Neural cell (in vitro differentiated cells): ENCODE results near the gene VPREB3. TPM values are rescaled to one million over a fixed set of nuclear protein-coding genes. Genes with fewer than 3 reads are reported as not detected.
A peak's percentile ranks its signal among the peaks of the same experiment; 100 is the strongest.

Experiments used
- H2AFZ ChIP-seq: fragments of 200-600, 300-800 bp; sonication (generic), shearing (Covaris generic); 2 replicates; pipeline ENCODE4 v1.6.0; 2014; ENCODE audit warnings: low read depth, mild to moderate bottlenecking, antibody characterized with exemption, low read length, moderate library complexity
- H3F3A ChIP-seq: fragments of 200-600 bp; shearing (Covaris generic); 2 replicates; pipeline ENCODE4 v1.6.1; 2016; ENCODE audit warnings: mild to moderate bottlenecking, moderate library complexity, mixed read lengths, antibody characterized with exemption, low read length; ENCODE audit not compliant: insufficient read depth, poor library complexity, severe bottlenecking
- H3K27ac ChIP-seq: fragments of 200-600, 300-800 bp; sonication (generic), shearing (Covaris generic); 2 replicates; pipeline ENCODE4 v1.5.1; 2014; ENCODE audit warnings: mild to moderate bottlenecking, low read length, moderate library complexity
- H3K27me3 ChIP-seq: fragments of 300-800, 200-600 bp; sonication (generic), shearing (Covaris generic); 2 replicates; pipeline ENCODE4 v1.6.0; 2014; ENCODE audit warnings: mild to moderate bottlenecking, low read depth, low read length, moderate library complexity; ENCODE audit not compliant: insufficient read depth
- H3K36me3 ChIP-seq: fragments of 300-800, 200-600 bp; sonication (generic), shearing (Covaris generic); 2 replicates; pipeline ENCODE4 v1.5.1; 2014; ENCODE audit warnings: mild to moderate bottlenecking, antibody characterized with exemption, low read length, moderate library complexity; ENCODE audit not compliant: insufficient read depth
- H3K4me2 ChIP-seq: fragments of 300-800, 200-600 bp; sonication (generic), shearing (Covaris generic); 2 replicates; pipeline ENCODE4 v1.6.0; 2014; ENCODE audit warnings: mild to moderate bottlenecking, low read length
- H3K4me3 ChIP-seq: fragments of 300-800, 200-600 bp; sonication (generic), shearing (Covaris generic); 2 replicates; pipeline ENCODE4 v1.5.1; 2014; ENCODE audit warnings: mild to moderate bottlenecking, low read length, moderate library complexity
- H3K79me2 ChIP-seq: fragments of 200-600 bp; shearing (Covaris generic); replicated peaks from 2 replicates; pipeline ENCODE4 v1.6.0; 2014; ENCODE audit warnings: mild to moderate bottlenecking, low read length, moderate library complexity; ENCODE audit not compliant: insufficient read depth
- H3K9ac ChIP-seq: fragments of 300-800, 200-600 bp; sonication (generic), shearing (Covaris generic); 2 replicates; pipeline ENCODE4 v1.6.1; 2016; ENCODE audit warnings: mild to moderate bottlenecking, low read length, mixed read lengths
- H3K9me2 ChIP-seq: fragments of 200-600 bp; shearing (Covaris generic); 2 replicates; pipeline ENCODE4 v1.6.1; 2016; ENCODE audit warnings: mild to moderate bottlenecking, low read length, mixed read lengths; ENCODE audit not compliant: insufficient read depth
- H3K9me3 ChIP-seq: fragments of 200-600, 300-800 bp; sonication (generic), shearing (Covaris generic); 2 replicates; pipeline ENCODE4 v1.6.1; 2016; ENCODE audit warnings: mild to moderate bottlenecking, mixed run types, low read length, moderate library complexity, mixed read lengths
- H4K20me1 ChIP-seq: fragments of 200-600 bp; shearing (Covaris generic); 2 replicates; pipeline ENCODE4 v1.6.1; 2016; ENCODE audit warnings: mild to moderate bottlenecking, mixed run types; ENCODE audit not compliant: insufficient read depth
- CTCF ChIP-seq: fragments of 450-650 bp; IDR thresholded peaks from 2 replicates; pipeline ENCODE4 v1.5.1; 2014; ENCODE audit warnings: antibody characterized with exemption, mild to moderate bottlenecking, moderate library complexity; ENCODE audit not compliant: poor library complexity, severe bottlenecking
- EP300 ChIP-seq: fragments of 450-650 bp; conservative IDR thresholded peaks from 2 replicates; pipeline ENCODE4 v1.6.1; 2014; ENCODE audit warnings: antibody characterized with exemption, mild to moderate bottlenecking, moderate library complexity; ENCODE audit not compliant: poor library complexity, severe bottlenecking
- EZH2 ChIP-seq: fragments of 200-600, 300-800 bp; shearing (Covaris generic), sonication (generic); IDR thresholded peaks from 2 replicates; pipeline ENCODE4 v1.6.1; 2014; ENCODE audit warnings: antibody characterized with exemption, low read length, borderline replicate concordance, mild to moderate bottlenecking; ENCODE audit not compliant: insufficient read depth, poor library complexity, severe bottlenecking
- MXI1 ChIP-seq: fragments of 450-650 bp; conservative IDR thresholded peaks from 2 replicates; pipeline ENCODE4 v1.6.1; 2014; ENCODE audit warnings: antibody characterized with exemption, mild to moderate bottlenecking; ENCODE audit not compliant: poor library complexity, severe bottlenecking
- POLR2AphosphoS5 ChIP-seq: IDR thresholded peaks from 2 replicates; pipeline ENCODE4 v1.6.1; 2012
- RAD21 ChIP-seq: fragments of 450-650 bp; conservative IDR thresholded peaks from 2 replicates; pipeline ENCODE4 v1.6.1; 2014; ENCODE audit warnings: antibody characterized with exemption, mild to moderate bottlenecking, moderate library complexity
- REST ChIP-seq: IDR thresholded peaks from 2 replicates; pipeline ENCODE4 v1.6.1; 2012; ENCODE audit warnings: borderline replicate concordance
- SMC3 ChIP-seq: fragments of 450-650 bp; conservative IDR thresholded peaks from 2 replicates; pipeline ENCODE4 v1.6.1; 2014; ENCODE audit warnings: antibody characterized with exemption, mild to moderate bottlenecking, moderate library complexity; ENCODE audit not compliant: poor library complexity
- TAF1 ChIP-seq: IDR thresholded peaks from 2 replicates; pipeline ENCODE4 v1.6.1; 2012; ENCODE audit warnings: low read depth
- polyA plus RNA-seq: library from polyadenylated mRNA; depleted of rRNA; stranded (reverse); fragments of >200 nt; gene quantifications from 2 replicates; pipeline ENCODE4 v1.2.3, GENCODE V29; 2014

The VPREB3 gene
- polyA plus RNA-seq, 1 donor from 2014 or later = not detected

GRCh38 chr22:23750714-23751440, 3.3 kb downstream of the VPREB3 start, which contains the start of gene ZNF70:
Gene ZNF70, minus strand, starts transcription at chr22:23751112. Its CDS starts 5,972 bp downstream, at chr22:23745140.
- peak; percentile 26 for TF ChIP-seq SMC3
- TF ChIP-seq MXI1 = peak; percentile 76
- TF ChIP-seq RAD21 = no peak
- TF ChIP-seq EP300 = peak; percentile 48
- TF ChIP-seq TAF1 = peak; percentile 83
- TF ChIP-seq REST = peak; percentile 87
- TF ChIP-seq EZH2 = no peak
- TF ChIP-seq CTCF = peak; percentile 51
- peak; percentile 82 for TF ChIP-seq POLR2AphosphoS5
- Histone ChIP-seq H3K9me2 (no peaks in the 10 kb centered on the region), H3K79me2 (peaks cover 6% of the 10 kb centered on the region), H3K36me3 (no peaks in the 10 kb centered on the region), H3F3A (no peaks in the 10 kb centered on the region), H3K9ac (peak within 1 kb of the TSS; percentile 90), H3K4me2 (peak within 1 kb of the TSS; percentile 87), H3K4me3 (peak within 1 kb of the TSS; percentile 88), H4K20me1 (no peaks in the 10 kb centered on the region), H2AFZ (peak within 1 kb of the TSS; percentile 98), H3K9me3 (no peaks in the 10 kb centered on the region), H3K27me3 (no peaks in the 10 kb centered on the region), H3K27ac (peak within 1 kb of the TSS; percentile 77)

GRCh38 chr22:23750367-23750713, 3.9 kb downstream of the VPREB3 start:
- Histone ChIP-seq H3F3A (no peaks in the 10 kb centered on the region), H3K9me2 (no peaks in the 10 kb centered on the region), H3K36me3 (no peaks in the 10 kb centered on the region), H3K4me2 (peak overlapping the region; percentile 87), H3K9me3 (no peaks in the 10 kb centered on the region), H3K79me2 (peaks cover 6% of the 10 kb centered on the region), H4K20me1 (no peaks in the 10 kb centered on the region), H3K27me3 (no peaks in the 10 kb centered on the region), H3K9ac (peak overlapping the region; percentile 90), H3K4me3 (peak overlapping the region; percentile 88), H3K27ac (no peak overlapping the region), H2AFZ (peak overlapping the region; percentile 67)
- TF ChIP-seq EZH2 = no peak
- TF ChIP-seq CTCF = no peak
- no peak for TF ChIP-seq TAF1
- no peak for TF ChIP-seq POLR2AphosphoS5
- no peak for TF ChIP-seq EP300
- no peak for TF ChIP-seq SMC3
- no peak for TF ChIP-seq RAD21
- no peak for TF ChIP-seq MXI1
- TF ChIP-seq REST = no peak
